DOHH2 (cell line): ENCODE data around the gene CDH1.

ENCODE experiments used
- H3F3A ChIP-seq: fragments of 200-600 bp; sonication (generic), shearing (Covaris generic); 2 replicates; pipeline ENCODE4 v1.6.0; 2016; ENCODE audit warnings: antibody characterized with exemption, mild to moderate bottlenecking; ENCODE audit not compliant: control insufficient read depth, insufficient read depth
- H3K27ac ChIP-seq: fragments of 200-600 bp; sonication (generic); 2 replicates; pipeline ENCODE4 v1.5.1; 2014; ENCODE audit warnings: low read depth, mild to moderate bottlenecking, low read length, moderate library complexity
- H3K27me3 ChIP-seq: fragments of 200-600 bp; sonication (generic); 2 replicates; pipeline ENCODE4 v1.6.1; 2014; ENCODE audit warnings: mild to moderate bottlenecking, low read length, mixed read lengths; ENCODE audit not compliant: control insufficient read depth
- H3K36me3 ChIP-seq: fragments of 200-600 bp; sonication (generic); 2 replicates; pipeline ENCODE4 v1.6.1; 2014; ENCODE audit warnings: mild to moderate bottlenecking, low read length, moderate library complexity, mixed read lengths; ENCODE audit not compliant: control insufficient read depth
- H3K4me1 ChIP-seq: fragments of 200-600 bp; sonication (generic); 2 replicates; pipeline ENCODE4 v1.6.1; 2014; ENCODE audit warnings: mild to moderate bottlenecking, low read length, mixed read lengths; ENCODE audit not compliant: control insufficient read depth
- H3K4me2 ChIP-seq: fragments of 200-600 bp; sonication (generic); 2 replicates; pipeline ENCODE4 v1.6.0; 2014; ENCODE audit warnings: mild to moderate bottlenecking, low read length, moderate library complexity
- H3K4me3 ChIP-seq: fragments of 200-600 bp; sonication (generic); 2 replicates; pipeline ENCODE4 v1.5.1; 2014; ENCODE audit warnings: mild to moderate bottlenecking, low read length, mixed read lengths
- H3K79me2 ChIP-seq: fragments of 200-600 bp; sonication (generic); 2 replicates; pipeline ENCODE4 v1.6.1; 2014; ENCODE audit warnings: mild to moderate bottlenecking, low read length, mixed read lengths; ENCODE audit not compliant: control insufficient read depth
- H3K9me2 ChIP-seq: fragments of 200-600 bp; sonication (generic); replicated peaks from 2 replicates; pipeline ENCODE4 v1.6.1; 2014; ENCODE audit warnings: mild to moderate bottlenecking, low read length, mixed read lengths; ENCODE audit not compliant: control insufficient read depth
- H3K9me3 ChIP-seq: fragments of 200-600 bp; sonication (generic); 2 replicates; pipeline ENCODE4 v1.6.1; 2014; ENCODE audit warnings: antibody characterized with exemption, low read length, mixed read lengths; ENCODE audit not compliant: control insufficient read depth, insufficient read depth
- H4K20me1 ChIP-seq: fragments of 200-600 bp; sonication (generic); 2 replicates; pipeline ENCODE4 v1.6.0; 2014; ENCODE audit warnings: low read depth, mild to moderate bottlenecking, antibody characterized with exemption, low read length, moderate library complexity; ENCODE audit not compliant: control insufficient read depth, insufficient read depth
- CTCF ChIP-seq: fragments of 200-600 bp; sonication (generic); IDR thresholded peaks from one replicate; pipeline ENCODE4 v1.5.1; 2014; ENCODE audit warnings: antibody characterized with exemption, mild to moderate bottlenecking, low read depth, low read length; ENCODE audit not compliant: poor library complexity, severe bottlenecking
- EZH2phosphoT487 ChIP-seq: fragments of 200-600 bp; sonication (generic); IDR thresholded peaks from 2 replicates; pipeline ENCODE4 v1.6.1; 2017; ENCODE audit warnings: borderline replicate concordance, mild to moderate bottlenecking, antibody characterized with exemption, low read length, moderate library complexity, mixed read lengths

CDH1 gene

GRCh38 chr16:68752602-68753001 lies 15.5 kb downstream of the CDH1 start:
- Histone ChIP-seq H3K79me2 (no peaks in the 10 kb centered on the region), H3F3A (no peaks in the 10 kb centered on the region), H3K27me3 (0 out of 2 replicates have a peak, but pooled peaks cover 2% of the 10 kb centered on the region), H3K4me1 (peaks cover 12% of the 10 kb centered on the region), H3K4me3 (no peak overlapping the region), H3K4me2 (no peak overlapping the region), H3K36me3 (no peaks in the 10 kb centered on the region), H3K9me3 (no peaks in the 10 kb centered on the region), H3K9me2 (no peaks in the 10 kb centered on the region), H3K27ac (no peak overlapping the region), H4K20me1 (no peaks in the 10 kb centered on the region)
- TF ChIP-seq EZH2phosphoT487, result no peak
- no peak for TF ChIP-seq CTCF

GRCh38 chr16:68754084-68754792 lies 17.1 kb downstream of the CDH1 start:
- Histone ChIP-seq H3K36me3 (no peaks in the 10 kb centered on the region), H4K20me1 (no peaks in the 10 kb centered on the region), H3K9me3 (no peaks in the 10 kb centered on the region), H3F3A (no peaks in the 10 kb centered on the region), H3K9me2 (no peaks in the 10 kb centered on the region), H3K4me1 (peaks cover 13% of the 10 kb centered on the region), H3K4me3 (no peak overlapping the region), H3K4me2 (no peak overlapping the region), H3K79me2 (no peaks in the 10 kb centered on the region), H3K27me3 (0 out of 2 replicates have a peak, but pooled peaks cover 2% of the 10 kb centered on the region), H3K27ac (no peak overlapping the region)
- TF ChIP-seq CTCF (no peak), EZH2phosphoT487 (no peak)

- H3K36me3 ChIP-seq, result no peaks in the 10 kb centered on the region
- H3K4me1 ChIP-seq, result peaks cover 16% of the 10 kb centered on the region
- no peak for TF ChIP-seq CTCF
- no peak for TF ChIP-seq EZH2phosphoT487
- H3K79me2 ChIP-seq, result no peaks in the 10 kb centered on the region
- no peak overlapping the region for H3K4me3 ChIP-seq
- H3K27me3 ChIP-seq, result 0 out of 2 replicates have a peak, but pooled peaks cover 2% of the 10 kb centered on the region
- H4K20me1 ChIP-seq, result no peaks in the 10 kb centered on the region
- no peaks in the 10 kb centered on the region for H3K9me2 ChIP-seq
- no peak overlapping the region for H3K4me2 ChIP-seq
- no peaks in the 10 kb centered on the region for H3K9me3 ChIP-seq
- H3F3A ChIP-seq, result no peaks in the 10 kb centered on the region
- no peak overlapping the region for H3K27ac ChIP-seq
Observed at GRCh38 chr16:68756239-68756915, 19.3 kb downstream of the CDH1 start.
